B cell (primary cell): ENCODE results near the gene BTBD1. TPM values are rescaled to one million over a fixed set of nuclear protein-coding genes. Genes with fewer than 3 reads are reported as not detected.

Experiments used
- ATAC-seq: fragments of 200-7000 bp; cut with Tn5 transposase; one replicate; pipeline ENCODE4 v1.10.0; 2021; ENCODE audit warnings: low read depth, mild to moderate bottlenecking, moderate number of reproducible peaks, moderate library complexity
- CTCF ChIA-PET: fragments of 350-600 bp; sonication (Branson Sonifier 250); formaldehyde crosslinking; loops from one replicate; lab custom pipeline; 2021; ENCODE audit warnings: antibody characterized with exemption, inconsistent platforms; lab: Charles Lee
- POLR2A ChIA-PET: fragments of 350-600 bp; sonication (Branson Sonifier 250); formaldehyde crosslinking; loops from one replicate; lab custom pipeline; 2021; ENCODE audit warnings: antibody characterized with exemption; lab: Charles Lee
- DNase-seq: peaks from one replicate; pipeline ENCODE4 v3.0.0; 2013
- H2AFZ ChIP-seq: 2 replicates; pipeline ENCODE4 v1.6.1; 2012; ENCODE audit warnings: mild to moderate bottlenecking, low read depth, low read length; ENCODE audit not compliant: insufficient read depth, poor library complexity, severe bottlenecking
- H3K27ac ChIP-seq, 2 donors: 1 replicate in 1 of 2; 2 replicates in 1 of 2; pipeline ENCODE4 v1.5.1; 2012 to 2013; ENCODE audit warnings: low read length in 2 of 2, mild to moderate bottlenecking in 2 of 2, moderate library complexity in 1 of 2
- H3K27me3 ChIP-seq, 4 experiments: fragments of 200-600 bp in 1 of 4; sonication (generic) in 1 of 4; replicated peaks in 1 of 4; 1 replicate in 2 of 4; 2 replicates in 2 of 4; pipeline versions ENCODE4 v1.6.1 to v1.7.0; 2013 to 2016; ENCODE audit warnings: low read length in 3 of 4, mild to moderate bottlenecking in 2 of 4, mixed read lengths in 1 of 4, moderate library complexity in 1 of 4; ENCODE audit not compliant: insufficient read depth in 4 of 4, control insufficient read depth in 3 of 4; ENCODE audit errors: control extremely low read depth in 1 of 4
- H3K36me3 ChIP-seq, 2 experiments: replicated peaks in 1 of 2; 1 replicate in 1 of 2; 2 replicates in 1 of 2; pipeline versions ENCODE4 v1.6.1 to v1.7.1; 2013; ENCODE audit warnings: low read length in 1 of 2; ENCODE audit not compliant: insufficient read depth in 2 of 2, control insufficient read depth in 1 of 2; ENCODE audit errors: control extremely low read depth in 1 of 2, extremely low read depth in 1 of 2
- H3K4me1 ChIP-seq, 2 donors: fragments of 200-600 bp in 1 of 2; sonication (generic) in 1 of 2; 1 replicate in 1 of 2; 2 replicates in 1 of 2; pipeline versions ENCODE4 v1.5.1 to v1.6.1; 2013 to 2017; ENCODE audit warnings: low read length in 2 of 2; ENCODE audit not compliant: control insufficient read depth in 2 of 2, insufficient read depth in 2 of 2
- H3K4me2 ChIP-seq: replicated peaks from 2 replicates; pipeline ENCODE3; 2012; ENCODE audit warnings: mild to moderate bottlenecking, low read depth, low read length; ENCODE audit not compliant: poor library complexity, severe bottlenecking
- H3K4me3 ChIP-seq, 5 experiments: fragments of 200-600 bp in 1 of 5; sonication (generic) in 1 of 5; 1 replicate in 3 of 5; 2 replicates in 2 of 5; pipeline versions ENCODE4 v1.5.1 to v1.7.0; 2011 to 2016; ENCODE audit warnings: low read length in 4 of 5, mild to moderate bottlenecking in 4 of 5, low read depth in 2 of 5, control low read depth in 1 of 5, moderate library complexity in 1 of 5; ENCODE audit not compliant: insufficient read depth in 1 of 5; ENCODE audit errors: control extremely low read depth in 1 of 5, extremely low read depth in 1 of 5
- H3K79me2 ChIP-seq: fragments of 200-600 bp; sonication (generic); one replicate; pipeline ENCODE4 v1.6.0; 2016; ENCODE audit warnings: low read length; ENCODE audit not compliant: control insufficient read depth, insufficient read depth
- H3K9ac ChIP-seq: fragments of 200-600 bp; sonication (generic); 2 replicates; pipeline ENCODE4 v1.6.1; 2017; ENCODE audit warnings: mild to moderate bottlenecking, low read length, moderate library complexity
- H3K9me3 ChIP-seq, 3 donors: one replicate each; pipeline versions ENCODE4 v1.6.1 to v1.7.1; 2013; ENCODE audit warnings: low read length in 2 of 3; ENCODE audit not compliant: control insufficient read depth in 2 of 3, insufficient read depth in 1 of 3; ENCODE audit errors: control extremely low read depth in 1 of 3
- H4K20me1 ChIP-seq: 2 replicates; pipeline ENCODE4 v1.6.0; 2012; ENCODE audit warnings: mild to moderate bottlenecking, low read length; ENCODE audit not compliant: insufficient read depth, control insufficient read depth, poor library complexity, severe bottlenecking
- H3K27ac Mint-ChIP-seq: one replicate; pipeline ENCODE4 v1.8.0; 2021; ENCODE audit warnings: mixed read lengths
- H3K27me3 Mint-ChIP-seq: one replicate; pipeline ENCODE4 v1.8.0; 2021; ENCODE audit warnings: mixed read lengths
- H3K4me1 Mint-ChIP-seq: one replicate; pipeline ENCODE4 v1.8.0; 2021; ENCODE audit warnings: mixed read lengths
- H3K4me3 Mint-ChIP-seq: one replicate; pipeline ENCODE4 v1.8.0; 2021; ENCODE audit warnings: mixed read lengths
- H3K9me3 Mint-ChIP-seq: one replicate; pipeline ENCODE4 v1.8.0; 2022; ENCODE audit warnings: mixed read lengths; ENCODE audit not compliant: insufficient read depth
- EZH2 ChIP-seq: IDR thresholded peaks from 2 replicates; pipeline ENCODE4 v1.6.1; 2012; ENCODE audit warnings: borderline replicate concordance, low read depth, mild to moderate bottlenecking, moderate library complexity, low read length; ENCODE audit not compliant: insufficient read depth, poor library complexity, severe bottlenecking
- WGBS: methylation state at CpG from one replicate; pipeline ENCODE4 v1.1.5; 2013; ENCODE audit warnings: missing lambda C conversion rate; ENCODE audit not compliant: insufficient coverage; 5-methylcytosine and 5-hydroxymethylcytosine counted together
- intact Hi-C: fragments of 100-400 bp; cut with micrococcal nuclease; formaldehyde crosslinking; loops from one replicate; pipeline ENCODE4 v1.10.0; 2022
- polyA plus RNA-seq: library from polyadenylated mRNA; depleted of rRNA; stranded (reverse); fragments of >200 nt; gene quantifications from 2 replicates; pipeline ENCODE4 v1.2.3, GENCODE V29; 2012
- small RNA-seq: library from RNA; depleted of rRNA; stranded (forward); fragments of <200 nt; gene quantifications from one replicate; pipeline ENCODE3, GENCODE V24; 2012; ENCODE audit warnings: low replicate concordance, low read depth; ENCODE audit not compliant: insufficient read length
- total RNA-seq, 2 donors: library from RNA; stranded (reverse); fragments of 120-200 nt in 1 of 2; gene quantifications; 1 replicate in 1 of 2; 2 replicates in 1 of 2; pipeline versions ENCODE4 v1.2.3 to v1.2.4, GENCODE V29; 2013 to 2022
- TF ChIP-seq, protein P1 (sequence below): fragments of 200-600 bp; IDR thresholded peaks from one replicate; pipeline ENCODE4 v1.8.0; 2022; ENCODE audit warnings: antibody characterized with exemption, mild to moderate bottlenecking

Gene BTBD1
- total and polyA plus RNA-seq, 2 donors (not counting 1 experiment from before 2014, with no cell fraction given) = 20.7 to 47.5 TPM

DNA sequence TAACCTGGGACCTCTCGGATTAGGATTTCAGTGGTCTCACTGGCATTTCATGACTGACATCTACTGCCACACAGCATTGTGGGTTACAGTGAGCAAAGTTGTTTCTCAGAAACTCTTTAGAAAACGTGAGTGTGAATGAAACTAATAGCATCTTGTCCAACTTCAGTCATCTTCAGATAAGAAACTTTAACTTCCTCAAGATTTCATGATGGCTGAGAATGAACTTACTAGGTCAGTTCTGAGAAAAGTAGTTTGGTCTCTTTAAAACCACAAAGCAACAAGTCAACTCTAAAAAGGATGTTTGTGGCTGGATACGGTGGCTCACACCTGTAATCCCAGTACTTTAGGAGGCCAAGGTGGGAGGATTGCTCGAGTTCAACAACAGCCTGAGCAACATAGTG, 100.4 kb downstream of the BTBD1 start:
- intact Hi-C loops = no loop called here
- H3K27ac ChIP-seq = no peak overlapping the region
- no peaks in the 10 kb centered on the region for H3K4me1 ChIP-seq
- Mint-ChIP-seq H3K4me3 (no peak overlapping the region), H3K9me3 (no peaks in the 10 kb centered on the region), H3K4me1 (no peaks in the 10 kb centered on the region), H3K27ac (no peak overlapping the region), H3K27me3 (no peaks in the 10 kb centered on the region)
- WGBS = no CpG with 5 or more reads among the region's 4 CpGs
- no peaks in the 10 kb centered on the region for H3K36me3 ChIP-seq
- H3K9me3 ChIP-seq = no peaks in the 10 kb centered on the region
- H3K27me3 ChIP-seq = no peaks in the 10 kb centered on the region
- no peak overlapping the region for H3K9ac ChIP-seq
- ChIA-PET CTCF (no interaction called here), POLR2A (no interaction called here)
- H3K4me3 ChIP-seq = no peak overlapping the region
- no peak overlapping the region for H2AFZ ChIP-seq
- DNase-seq = no peak
- no peaks in the 10 kb centered on the region for H4K20me1 ChIP-seq
- no peak overlapping the region for H3K4me2 ChIP-seq
- ATAC-seq = no peak
- TF ChIP-seq EZH2 = no peak
- TF ChIP-seq, protein P1, sequence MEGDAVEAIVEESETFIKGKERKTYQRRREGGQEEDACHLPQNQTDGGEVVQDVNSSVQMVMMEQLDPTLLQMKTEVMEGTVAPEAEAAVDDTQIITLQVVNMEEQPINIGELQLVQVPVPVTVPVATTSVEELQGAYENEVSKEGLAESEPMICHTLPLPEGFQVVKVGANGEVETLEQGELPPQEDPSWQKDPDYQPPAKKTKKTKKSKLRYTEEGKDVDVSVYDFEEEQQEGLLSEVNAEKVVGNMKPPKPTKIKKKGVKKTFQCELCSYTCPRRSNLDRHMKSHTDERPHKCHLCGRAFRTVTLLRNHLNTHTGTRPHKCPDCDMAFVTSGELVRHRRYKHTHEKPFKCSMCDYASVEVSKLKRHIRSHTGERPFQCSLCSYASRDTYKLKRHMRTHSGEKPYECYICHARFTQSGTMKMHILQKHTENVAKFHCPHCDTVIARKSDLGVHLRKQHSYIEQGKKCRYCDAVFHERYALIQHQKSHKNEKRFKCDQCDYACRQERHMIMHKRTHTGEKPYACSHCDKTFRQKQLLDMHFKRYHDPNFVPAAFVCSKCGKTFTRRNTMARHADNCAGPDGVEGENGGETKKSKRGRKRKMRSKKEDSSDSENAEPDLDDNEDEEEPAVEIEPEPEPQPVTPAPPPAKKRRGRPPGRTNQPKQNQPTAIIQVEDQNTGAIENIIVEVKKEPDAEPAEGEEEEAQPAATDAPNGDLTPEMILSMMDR = no peak
- no peaks in the 10 kb centered on the region for H3K79me2 ChIP-seq

Small RNAs within 50 kb of the gene (small RNA-seq; reads per million reads assigned to genes)
- not detected for gene MIR4515

Other genes with a start within 250 kb of the BTBD1 start
- 17.1 and 19.5 TPM in 2 replicates for gene HOMER2, start 114.5 kb downstream of the BTBD1 start, total RNA-seq
- 3.0 and 5.7 TPM in 2 replicates for gene HOMER2, start 114.5 kb downstream of the BTBD1 start, polyA plus RNA-seq
- 20.2 and 20.8 TPM in 2 replicates for gene RAMAC, start 81.0 kb downstream of the BTBD1 start, total RNA-seq
- gene RAMAC, start 81.0 kb downstream of the BTBD1 start, polyA plus RNA-seq = 7.7 and 10.2 TPM in 2 replicates
- gene C15orf40, start 55.6 kb downstream of the BTBD1 start, total RNA-seq = 39.5 and 40.7 TPM in 2 replicates
- gene C15orf40, start 55.6 kb downstream of the BTBD1 start, polyA plus RNA-seq = 19.7 and 24.0 TPM in 2 replicates
- gene TM6SF1, start 40.4 kb upstream of the BTBD1 start, total RNA-seq = 1.4 and 1.6 TPM in 2 replicates
- gene TM6SF1, start 40.4 kb upstream of the BTBD1 start, polyA plus RNA-seq = 1.1 and 1.3 TPM in 2 replicates
- 0.85 and 2.5 TPM in 2 replicates for gene HDGFL3, start 140.6 kb upstream of the BTBD1 start, total RNA-seq
- 0.12 and 0.66 TPM in 2 replicates for gene HDGFL3, start 140.6 kb upstream of the BTBD1 start, polyA plus RNA-seq
- not detected in 2 replicates for gene BNC1, start 217.4 kb upstream of the BTBD1 start, total RNA-seq
- not detected in 2 replicates for gene BNC1, start 217.4 kb upstream of the BTBD1 start, polyA plus RNA-seq